Activated T-cell treated with anti-CD3 and anti-CD28 coated beads, Interleukin-2, amount 50 U/mL, for 4 hours (primary cell): ENCODE results near the gene CEP192. TPM values are rescaled to one million over a fixed set of nuclear protein-coding genes. Genes with fewer than 3 reads are reported as not detected.
A peak's percentile ranks its signal among the peaks of the same experiment; 100 is the strongest.

ENCODE experiments used
- ATAC-seq, 2 donors: fragments of 200-7000 bp; cut with Tn5 transposase; one replicate each; pipeline ENCODE4 v1.10.0; 2021
- DNase-seq: peaks from one replicate; pipeline ENCODE4 v3.0.0-alpha.2; 2020
- H3K27me3 Mint-ChIP-seq: one replicate; pipeline ENCODE4 v1.8.0; 2021; ENCODE audit warnings: low read depth, mixed read lengths
- H3K36me3 Mint-ChIP-seq: one replicate; pipeline ENCODE4 v1.8.0; 2022; ENCODE audit warnings: mixed read lengths; ENCODE audit not compliant: insufficient read depth
- H3K4me1 Mint-ChIP-seq: one replicate; pipeline ENCODE4 v1.8.0; 2021; ENCODE audit warnings: low read depth, mixed read lengths
- H3K4me3 Mint-ChIP-seq: one replicate; pipeline ENCODE4 v1.8.0; 2021; ENCODE audit warnings: mild to moderate bottlenecking, moderate library complexity, mixed read lengths
- H3K9me3 Mint-ChIP-seq: one replicate; pipeline ENCODE4 v1.8.0; 2021; ENCODE audit warnings: mixed read lengths
- total RNA-seq, 3 donors: library from RNA; stranded (reverse); gene quantifications; one replicate each; pipeline ENCODE4 v1.2.1, GENCODE V29; 2021

CEP192 gene
- total RNA-seq, 3 donors from 2014 or later: 13.1 to 14.7 (median 14.6) TPM

DNA sequence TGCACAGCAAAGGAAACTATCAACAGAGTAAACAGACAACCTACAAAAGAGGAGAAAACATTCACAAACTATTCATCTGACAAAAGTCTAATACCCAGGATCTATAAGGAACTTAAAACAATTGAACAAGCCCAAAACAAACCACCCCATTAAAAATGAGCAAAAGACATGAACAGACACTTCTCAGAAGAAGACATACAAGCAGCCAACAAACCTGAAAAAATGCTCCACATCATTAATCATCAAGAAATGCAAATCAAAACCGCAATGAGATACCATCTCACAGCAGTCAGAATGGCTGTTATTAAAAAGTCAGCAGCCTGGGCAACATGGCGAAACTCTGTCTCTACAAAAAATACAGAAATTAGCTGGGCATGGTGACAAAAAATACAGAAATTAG is 117.2 kb downstream of the CEP192 start:
- H3K4me1 Mint-ChIP-seq: peaks cover 1% of the 10 kb centered on the region
- DNase-seq: no peak
- H3K27me3 Mint-ChIP-seq: no peaks in the 10 kb centered on the region
- peaks cover 51% of the 10 kb centered on the region for H3K36me3 Mint-ChIP-seq
- ATAC-seq: no peak
- H3K4me3 Mint-ChIP-seq: no peak overlapping the region
- H3K9me3 Mint-ChIP-seq: no peaks in the 10 kb centered on the region

DNA sequence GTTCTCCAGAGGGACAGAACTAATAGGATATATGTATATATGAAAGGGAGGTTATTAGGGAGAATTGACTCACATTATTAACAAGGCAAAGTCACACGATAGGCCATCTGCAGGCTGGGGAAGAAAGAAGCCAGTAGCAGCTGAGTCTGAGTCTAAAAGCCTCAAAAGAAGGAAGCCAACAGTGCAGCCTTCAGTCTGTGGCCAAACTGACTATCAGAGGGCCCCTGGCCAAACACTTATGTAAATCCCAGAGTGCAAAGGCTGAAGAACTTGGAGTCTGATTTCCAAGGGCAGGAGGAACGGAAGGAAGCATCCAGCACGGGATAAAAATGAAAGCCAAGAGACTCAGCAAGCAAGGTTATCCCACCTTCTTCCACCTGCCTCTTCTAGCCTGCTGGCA is 119.4 kb downstream of the CEP192 start:
- DNase-seq (no peak), ATAC-seq (no peak)
- peaks cover 1% of the 10 kb centered on the region for H3K4me1 Mint-ChIP-seq
- H3K36me3 Mint-ChIP-seq: peaks cover 43% of the 10 kb centered on the region
- H3K4me3 Mint-ChIP-seq: no peak overlapping the region
- no peaks in the 10 kb centered on the region for H3K27me3 Mint-ChIP-seq
- no peaks in the 10 kb centered on the region for H3K9me3 Mint-ChIP-seq

DNA sequence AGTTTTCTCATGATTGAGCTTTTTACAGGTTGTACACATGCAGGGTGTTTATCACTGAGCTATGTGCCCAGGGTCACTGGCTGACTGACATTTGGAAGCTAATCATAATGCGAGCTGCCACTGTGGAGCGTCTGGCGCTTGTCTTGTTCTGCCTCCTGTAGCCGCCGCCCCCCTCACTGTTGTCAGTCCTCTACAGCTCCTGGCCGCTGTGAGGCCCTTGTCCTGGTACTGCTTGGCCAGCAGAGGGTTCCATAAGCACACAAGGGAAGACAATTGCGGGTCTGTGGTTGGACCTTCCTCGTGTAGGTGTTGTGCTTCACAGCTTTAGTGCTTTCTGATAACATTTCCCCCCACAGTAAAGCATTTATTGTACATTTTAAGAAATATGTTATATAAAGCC is 121.8 kb downstream of the CEP192 start:
- peaks cover 28% of the 10 kb centered on the region for H3K36me3 Mint-ChIP-seq
- DNase-seq (no peak), ATAC-seq (peak in 1 of 2 donors; percentile 30)

DNA sequence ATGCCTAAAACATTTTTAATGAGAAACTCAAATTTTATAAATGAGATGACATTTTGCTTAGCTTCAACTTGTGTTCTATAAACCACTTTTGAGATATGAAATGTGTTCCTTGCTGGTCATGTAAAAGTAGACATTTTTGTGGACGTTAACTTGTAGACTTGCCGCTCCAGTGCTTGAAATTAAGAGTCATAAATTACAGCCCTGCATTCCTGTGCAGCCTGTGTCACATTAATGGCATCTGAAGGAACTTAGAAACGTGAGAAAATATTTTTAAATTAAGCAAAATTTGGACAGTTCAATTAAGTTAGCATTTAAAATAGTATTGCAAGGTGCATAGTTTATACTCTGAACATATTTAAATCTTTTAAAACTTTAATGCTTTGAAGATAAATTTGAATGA is 129.1 kb downstream of the CEP192 start:
- no peaks in the 10 kb centered on the region for H3K27me3 Mint-ChIP-seq
- ATAC-seq (no peak), DNase-seq (no peak)
- no peaks in the 10 kb centered on the region for H3K4me1 Mint-ChIP-seq
- peaks cover 18% of the 10 kb centered on the region for H3K36me3 Mint-ChIP-seq
- H3K9me3 Mint-ChIP-seq: no peaks in the 10 kb centered on the region
- no peak overlapping the region for H3K4me3 Mint-ChIP-seq

More for the DNA sequence above, 121.8 kb downstream of the CEP192 start:
- Mint-ChIP-seq H3K27me3 (no peaks in the 10 kb centered on the region), H3K9me3 (no peaks in the 10 kb centered on the region), H3K4me3 (no peak overlapping the region), H3K4me1 (no peaks in the 10 kb centered on the region)

DNA sequence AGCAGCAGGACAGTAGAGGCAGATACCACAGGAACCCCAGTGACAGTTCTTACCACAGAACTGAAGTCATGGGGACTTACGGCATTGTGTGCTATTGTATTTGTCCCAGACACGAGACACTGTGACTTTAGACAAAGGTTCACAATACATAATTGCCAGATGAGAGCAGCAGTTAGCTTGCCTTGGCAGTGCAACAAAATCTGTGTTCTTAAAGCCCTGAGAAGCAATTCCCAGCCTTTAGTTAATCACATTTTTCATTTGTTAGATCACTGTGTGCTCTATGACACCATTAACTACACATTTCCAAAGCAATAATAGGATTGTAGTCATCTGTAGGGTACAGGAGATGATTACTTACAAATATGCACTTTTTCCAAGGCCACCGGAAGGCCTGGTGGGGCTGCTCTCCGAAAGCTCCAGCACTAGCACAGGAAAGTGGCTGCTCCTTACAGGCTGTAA is 129.8 kb downstream of the CEP192 start:
- H3K27me3 Mint-ChIP-seq: no peaks in the 10 kb centered on the region
- H3K9me3 Mint-ChIP-seq: no peaks in the 10 kb centered on the region
- H3K4me3 Mint-ChIP-seq: no peak overlapping the region
- H3K4me1 Mint-ChIP-seq: no peaks in the 10 kb centered on the region
- no peak for ATAC-seq
- no peak for DNase-seq
- peaks cover 13% of the 10 kb centered on the region for H3K36me3 Mint-ChIP-seq

DNA sequence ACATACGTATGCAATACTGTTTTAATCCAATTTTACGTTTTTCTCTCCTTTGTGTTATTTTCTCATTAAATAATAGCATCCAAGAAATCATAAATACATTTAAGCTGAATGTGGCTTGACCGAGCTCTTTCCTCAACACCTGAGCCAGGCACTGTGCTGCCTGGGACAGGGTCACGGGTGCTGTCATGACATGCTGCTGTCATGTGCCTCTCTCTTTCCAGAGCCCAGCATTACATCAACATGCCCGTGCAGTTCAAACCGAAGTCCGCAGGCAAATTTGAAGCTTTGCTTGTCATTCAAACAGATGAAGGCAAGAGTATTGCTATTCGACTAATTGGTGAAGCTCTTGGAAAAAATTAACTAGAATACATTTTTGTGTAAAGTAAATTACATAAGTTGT is 133.2 kb downstream of the CEP192 start:
- no peak for DNase-seq
- no peak overlapping the region for H3K4me3 Mint-ChIP-seq
- peaks cover 3% of the 10 kb centered on the region for H3K36me3 Mint-ChIP-seq
- no peaks in the 10 kb centered on the region for H3K9me3 Mint-ChIP-seq
- H3K27me3 Mint-ChIP-seq: no peaks in the 10 kb centered on the region
- no peaks in the 10 kb centered on the region for H3K4me1 Mint-ChIP-seq
- ATAC-seq: no peak

DNA sequence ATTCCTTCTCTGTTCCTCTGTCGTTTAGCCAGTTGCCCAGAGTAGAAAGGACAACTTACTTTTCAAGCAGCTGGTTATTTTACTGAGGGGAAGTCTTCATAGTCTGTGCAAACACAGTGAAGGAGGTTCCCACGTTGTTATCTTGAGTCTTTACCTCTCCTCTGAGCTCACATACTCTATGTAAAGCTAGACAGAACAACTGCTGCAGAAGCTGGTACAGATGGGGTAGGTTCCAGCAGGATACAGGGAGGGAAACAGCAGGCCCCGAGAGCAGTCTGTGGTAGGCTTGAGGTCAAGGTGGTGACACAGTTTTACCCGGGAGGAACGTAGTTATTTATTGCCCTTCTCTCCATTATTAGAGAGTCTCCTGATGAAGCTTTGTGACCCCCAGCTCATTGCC is 134.0 kb downstream of the CEP192 start:
- H3K9me3 Mint-ChIP-seq: no peaks in the 10 kb centered on the region
- DNase-seq: no peak
- H3K4me1 Mint-ChIP-seq: peaks cover 5% of the 10 kb centered on the region
- H3K27me3 Mint-ChIP-seq: no peaks in the 10 kb centered on the region
- no peak for ATAC-seq
- H3K4me3 Mint-ChIP-seq: no peak overlapping the region
- H3K36me3 Mint-ChIP-seq: peaks cover 3% of the 10 kb centered on the region

DNA sequence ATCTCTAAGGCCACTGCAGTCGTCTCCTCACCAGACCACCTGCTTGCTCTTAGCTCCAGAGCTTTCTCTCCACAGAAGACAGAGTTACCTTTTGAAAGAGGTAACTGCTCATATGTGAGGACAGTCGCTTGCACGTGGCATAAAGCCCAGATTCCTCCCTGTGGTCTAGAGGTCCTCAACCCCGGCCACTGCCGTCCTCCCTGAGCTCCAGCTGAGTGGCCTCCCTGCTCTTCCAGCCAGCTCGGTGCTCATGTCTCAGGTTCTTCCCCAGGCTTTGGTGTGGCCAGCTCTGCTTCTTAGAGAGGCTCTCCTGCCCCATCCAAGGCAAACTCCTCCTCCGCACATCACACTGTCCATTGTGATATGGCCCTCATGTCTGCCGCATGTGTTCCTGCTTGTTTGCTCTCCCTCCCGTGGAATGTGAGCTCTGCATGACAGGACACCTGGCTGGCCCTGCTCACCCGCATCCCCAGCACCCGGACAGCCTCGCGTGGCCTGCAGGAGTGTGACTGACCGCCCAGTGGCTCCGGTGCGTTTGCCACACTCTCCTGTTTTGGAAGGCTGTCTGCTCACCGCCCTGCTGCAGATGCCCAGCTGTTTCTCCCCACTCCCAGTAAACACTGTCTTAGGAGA is 135.9 kb downstream of the CEP192 start:
- peaks cover 9% of the 10 kb centered on the region for H3K4me1 Mint-ChIP-seq
- no peaks in the 10 kb centered on the region for H3K27me3 Mint-ChIP-seq
- H3K4me3 Mint-ChIP-seq: no peak overlapping the region
- DNase-seq: no peak
- ATAC-seq: no peak
- peaks cover 3% of the 10 kb centered on the region for H3K36me3 Mint-ChIP-seq
- no peaks in the 10 kb centered on the region for H3K9me3 Mint-ChIP-seq

DNA sequence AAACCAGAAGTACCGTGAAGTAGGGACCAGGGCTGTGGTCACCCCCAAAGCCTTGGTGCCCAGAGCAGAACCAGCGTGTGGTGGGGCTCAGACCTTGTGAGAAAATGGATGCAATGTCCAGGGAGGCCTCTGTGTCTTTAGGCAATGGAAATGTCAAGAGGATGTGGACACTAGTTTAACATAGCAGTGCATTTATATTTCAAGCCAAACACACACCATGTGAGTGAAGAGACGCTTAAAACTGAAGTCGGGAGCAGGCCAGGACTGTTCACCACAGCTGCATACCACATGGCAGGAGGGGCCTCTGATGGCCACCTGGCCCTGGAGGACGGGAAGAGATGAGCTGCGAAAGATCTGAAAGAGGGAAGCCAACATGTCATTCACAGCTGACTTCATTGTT is 140.1 kb downstream of the CEP192 start:
- Mint-ChIP-seq H3K27me3 (no peaks in the 10 kb centered on the region), H3K9me3 (no peaks in the 10 kb centered on the region), H3K4me3 (no peak overlapping the region), H3K36me3 (peaks cover 3% of the 10 kb centered on the region), H3K4me1 (peaks cover 15% of the 10 kb centered on the region)
- ATAC-seq: no peak
- DNase-seq: no peak

DNA sequence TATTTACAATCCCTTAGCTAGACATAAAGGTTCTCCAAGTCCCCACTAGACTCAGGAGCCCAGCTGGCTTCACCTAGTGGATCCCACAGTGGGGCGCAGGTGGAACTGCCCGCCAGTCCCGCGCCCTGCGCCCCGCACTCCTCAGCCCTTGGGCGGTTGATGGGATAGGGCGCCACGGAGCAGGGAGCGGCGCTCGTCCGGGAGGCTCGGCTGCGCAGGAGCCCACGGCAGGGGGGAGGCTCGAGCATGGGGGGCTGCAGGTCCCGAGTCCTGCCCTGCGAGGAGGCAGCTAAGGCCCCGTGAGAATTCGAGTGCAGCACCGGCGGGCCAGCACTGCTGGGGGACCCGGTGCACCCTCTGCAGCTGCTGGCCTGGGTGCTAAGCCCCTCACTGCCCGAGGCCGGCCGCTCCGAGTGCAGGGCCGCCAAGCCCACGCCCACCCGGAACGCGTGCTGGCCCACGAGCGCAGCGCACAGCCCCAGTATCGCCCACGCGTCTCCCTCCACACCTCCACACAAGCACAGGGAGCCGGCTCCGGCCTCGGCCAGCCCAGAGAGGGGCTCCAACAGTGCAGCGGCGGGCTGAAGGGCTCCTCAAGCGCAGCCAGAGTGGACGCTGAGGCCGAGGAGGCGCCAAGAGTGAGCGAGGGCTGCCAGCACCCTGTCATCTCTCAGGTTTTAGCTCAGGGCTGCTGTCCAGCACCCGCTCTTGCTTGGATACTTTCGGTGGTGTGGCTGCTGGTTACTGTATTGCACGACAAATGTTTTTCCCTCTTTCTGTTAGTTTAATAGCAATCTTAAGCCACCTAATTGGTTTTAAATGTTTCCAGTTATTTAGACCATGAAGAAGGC is 143.6 kb downstream of the CEP192 start:
- Mint-ChIP-seq H3K4me3 (peak overlapping the region; percentile 78), H3K9me3 (no peaks in the 10 kb centered on the region), H3K27me3 (no peaks in the 10 kb centered on the region), H3K4me1 (peaks cover 30% of the 10 kb centered on the region), H3K36me3 (no peaks in the 10 kb centered on the region)
- no peak for ATAC-seq
- DNase-seq: no peak

DNA sequence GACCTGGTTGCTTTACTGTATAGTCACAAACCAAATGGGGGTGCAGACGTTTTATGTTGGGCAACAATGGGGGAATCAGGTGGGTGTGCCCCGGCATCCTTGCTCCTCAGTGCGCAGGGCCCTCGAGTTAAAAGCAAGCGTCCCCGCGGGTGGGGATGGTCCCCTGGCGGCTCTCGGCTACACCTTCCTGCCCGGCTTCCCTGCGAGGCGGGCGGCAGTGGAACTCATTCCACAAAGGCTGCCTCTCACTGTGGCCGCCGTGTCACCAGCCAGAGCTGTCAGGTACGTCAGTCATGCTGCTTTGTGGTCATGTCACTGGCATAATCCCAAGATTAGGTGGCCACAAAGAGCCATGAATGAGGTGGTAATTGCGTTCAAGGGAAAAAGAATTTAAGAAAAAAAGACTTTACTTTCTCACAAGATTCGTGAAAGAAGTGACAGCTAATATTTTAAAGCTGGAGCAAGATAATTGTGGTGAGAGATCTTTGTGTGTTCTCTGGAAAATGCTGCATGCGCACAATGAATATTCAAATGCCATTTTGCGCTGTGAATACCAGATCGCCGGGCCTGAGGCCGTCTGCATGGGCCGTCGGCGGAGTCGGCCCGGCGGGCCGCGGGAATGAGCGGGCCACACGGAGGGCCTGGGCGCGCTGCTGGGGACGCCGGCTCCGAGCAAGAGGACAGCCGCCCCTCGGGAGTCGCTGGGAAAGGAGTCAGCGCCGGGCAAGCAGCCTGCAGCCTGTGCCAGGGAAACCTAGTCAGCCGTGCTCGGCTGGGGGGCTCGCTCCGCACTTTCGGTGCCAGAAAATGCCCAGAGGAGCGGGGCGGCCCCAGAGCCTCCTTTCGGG is 145.1 kb downstream of the CEP192 start:
- no peaks in the 10 kb centered on the region for H3K9me3 Mint-ChIP-seq
- H3K4me3 Mint-ChIP-seq: peak overlapping the region; percentile 78
- no peak for DNase-seq
- H3K27me3 Mint-ChIP-seq: no peaks in the 10 kb centered on the region
- no peaks in the 10 kb centered on the region for H3K36me3 Mint-ChIP-seq
- peaks cover 23% of the 10 kb centered on the region for H3K4me1 Mint-ChIP-seq
- ATAC-seq: peak; percentile 56 to 59

DNA sequence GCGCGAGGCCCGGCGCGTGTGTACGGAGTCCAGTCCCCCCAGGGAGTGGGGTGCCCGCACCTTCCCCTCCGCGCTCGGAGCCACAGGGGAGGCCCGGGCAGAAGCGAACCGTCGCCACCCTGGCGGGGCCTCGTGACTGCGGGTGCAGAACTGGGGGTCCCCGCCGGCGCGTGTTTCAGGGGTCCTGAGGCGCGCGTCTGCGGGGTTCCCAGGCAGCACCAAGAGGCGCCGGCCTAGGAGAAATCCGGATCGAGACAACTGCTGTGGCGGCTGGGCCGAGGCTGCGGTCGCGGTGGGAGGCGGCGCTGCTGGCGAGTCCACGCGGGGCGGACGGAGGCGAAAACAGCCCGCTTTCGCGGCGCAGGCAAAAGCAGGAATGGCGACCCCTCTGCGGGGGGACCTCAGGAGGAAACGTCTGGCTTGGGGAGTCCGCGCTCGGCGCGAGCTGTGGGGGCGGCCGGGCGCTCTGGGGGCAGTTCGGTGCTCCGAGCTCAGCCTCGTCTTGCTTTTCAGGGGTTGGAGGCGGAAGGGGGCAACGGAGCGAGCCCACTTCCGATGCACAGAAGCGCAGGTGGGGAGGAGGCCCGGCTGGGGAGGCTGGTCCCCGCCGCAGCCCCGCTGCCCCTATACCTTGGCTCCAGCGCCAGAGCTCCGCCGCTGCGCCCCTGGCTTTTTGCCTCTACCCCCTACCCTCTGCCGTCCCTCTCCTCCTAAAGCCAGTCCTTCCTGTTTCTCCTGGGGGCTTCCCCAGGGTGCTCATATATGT is 145.9 kb downstream of the CEP192 start:
- Mint-ChIP-seq H3K4me1 (peaks cover 23% of the 10 kb centered on the region), H3K9me3 (no peaks in the 10 kb centered on the region), H3K36me3 (no peaks in the 10 kb centered on the region), H3K27me3 (no peaks in the 10 kb centered on the region), H3K4me3 (peak overlapping the region; percentile 89)
- ATAC-seq (peak; percentile 29 to 53), DNase-seq (no peak)

DNA sequence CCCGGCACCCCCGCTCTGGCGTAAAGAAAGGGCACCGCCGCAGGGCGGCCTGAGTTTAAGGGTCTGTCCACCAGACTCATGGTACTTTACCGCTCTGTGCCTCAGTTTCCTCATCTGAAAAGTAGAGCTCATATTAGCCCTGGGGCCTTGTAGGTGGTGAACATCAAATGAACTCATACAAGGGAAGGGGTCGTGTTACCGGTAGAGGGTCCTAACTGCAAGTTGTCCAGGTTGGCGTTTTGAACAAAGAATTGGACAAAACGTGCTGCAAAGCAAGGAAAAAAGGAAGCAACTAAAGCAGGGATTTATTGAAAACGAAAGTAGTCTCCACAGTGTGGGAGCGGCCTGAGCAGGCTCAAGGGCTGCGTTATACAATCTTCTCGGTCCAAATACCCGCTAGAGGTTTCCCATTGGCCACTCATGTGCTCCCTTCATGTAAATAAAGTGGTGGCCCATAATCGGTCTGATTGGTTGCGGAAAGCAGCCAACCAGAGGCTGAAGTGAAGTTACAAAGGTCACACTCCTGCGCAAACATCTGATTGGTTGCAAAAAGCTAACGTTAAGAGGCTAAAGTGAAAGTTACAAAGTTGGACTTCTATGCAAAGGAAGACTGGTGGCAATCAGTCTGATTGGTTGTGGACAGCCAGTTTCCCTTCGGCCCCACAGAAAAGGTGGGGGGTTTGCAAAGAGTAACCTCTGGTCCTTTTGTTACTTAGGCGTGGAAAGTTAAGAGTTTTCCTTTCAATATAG is 146.7 kb downstream of the CEP192 start:
- DNase-seq (peak; percentile 44), ATAC-seq (peak; percentile 55 to 67)
- Mint-ChIP-seq H3K9me3 (no peaks in the 10 kb centered on the region), H3K4me1 (peaks cover 23% of the 10 kb centered on the region), H3K27me3 (no peaks in the 10 kb centered on the region), H3K4me3 (peak overlapping the region; percentile 89), H3K36me3 (no peaks in the 10 kb centered on the region)
